HCT116 (cell line): ENCODE data around the gene C14orf132.

Experiments used
- EZH2 ChIP-seq: fragments of 200-600 bp; sonication (generic); IDR thresholded peaks from 2 replicates; pipeline ENCODE4 v1.6.1; 2017; ENCODE audit warnings: antibody characterized with exemption, mixed run types
- REST ChIP-seq: IDR thresholded peaks from 2 replicates; pipeline ENCODE4 v1.6.1; 2012; ENCODE audit warnings: low read depth
- TCF7L2 ChIP-seq: IDR thresholded peaks from 2 replicates; pipeline ENCODE4 v1.7.0; 2011; ENCODE audit warnings: borderline replicate concordance, inconsistent platforms; ENCODE audit not compliant: insufficient read depth, insufficient read length; ENCODE audit errors: extremely low read depth
- ZNF274 ChIP-seq: fragments of 200-500 bp; sonication (Bioruptor generic); IDR thresholded peaks from 2 replicates; pipeline ENCODE4 v1.6.1; 2014; ENCODE audit warnings: mild to moderate bottlenecking, low read depth, low read length, inconsistent platforms
- TF ChIP-seq, protein P1 (sequence below), 3 experiments: fragments of 200-600 bp in 1 of 3; sonication (generic) in 1 of 3; IDR thresholded peaks in 2 of 3; conservative IDR thresholded peaks in 1 of 3; 2 replicates each; pipeline ENCODE4 v1.5.1; 2012 to 2017; ENCODE audit warnings: low read depth in 2 of 3, low read length in 2 of 3, antibody characterized with exemption in 1 of 3, borderline replicate concordance in 1 of 3, control low read depth in 1 of 3, mild to moderate bottlenecking in 1 of 3, mixed read lengths in 1 of 3, mixed run types in 1 of 3, moderate library complexity in 1 of 3; ENCODE audit not compliant: insufficient read depth in 1 of 3

DNA sequence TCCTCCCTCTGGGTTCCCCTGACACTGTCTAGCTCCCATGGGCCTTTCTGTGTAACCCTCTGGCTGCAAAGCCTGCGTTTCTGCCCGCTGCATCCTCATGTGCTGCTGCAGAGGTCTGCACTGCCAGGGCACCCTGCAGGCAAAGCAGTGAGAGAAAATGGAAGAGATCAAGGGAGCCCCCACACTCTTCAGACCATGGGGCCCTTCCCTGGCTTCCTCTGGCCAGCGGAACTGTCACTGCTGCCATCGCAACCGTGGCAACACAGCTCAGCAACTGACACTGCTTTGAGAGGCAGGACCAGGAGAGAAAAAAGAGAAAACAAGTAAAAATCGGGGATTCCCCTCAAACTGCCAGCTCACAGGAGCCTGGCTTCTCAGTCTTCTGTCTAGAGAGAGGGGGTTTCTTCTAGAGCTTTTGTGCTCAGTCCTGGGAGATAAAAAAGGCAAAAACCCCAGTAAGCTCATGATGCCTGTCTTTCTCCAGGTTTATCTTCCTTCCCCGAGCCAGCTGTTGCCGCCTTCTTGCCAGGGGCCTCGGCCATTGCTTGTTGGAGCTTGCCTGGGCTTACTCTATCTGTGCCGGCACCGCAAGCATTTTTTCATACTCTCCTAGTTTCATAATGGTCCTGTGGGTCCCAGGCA lies 38.9 kb downstream of the C14orf132 start:
- TF ChIP-seq EZH2: no peak
- no peak for TF ChIP-seq REST
- TF ChIP-seq, protein P1, sequence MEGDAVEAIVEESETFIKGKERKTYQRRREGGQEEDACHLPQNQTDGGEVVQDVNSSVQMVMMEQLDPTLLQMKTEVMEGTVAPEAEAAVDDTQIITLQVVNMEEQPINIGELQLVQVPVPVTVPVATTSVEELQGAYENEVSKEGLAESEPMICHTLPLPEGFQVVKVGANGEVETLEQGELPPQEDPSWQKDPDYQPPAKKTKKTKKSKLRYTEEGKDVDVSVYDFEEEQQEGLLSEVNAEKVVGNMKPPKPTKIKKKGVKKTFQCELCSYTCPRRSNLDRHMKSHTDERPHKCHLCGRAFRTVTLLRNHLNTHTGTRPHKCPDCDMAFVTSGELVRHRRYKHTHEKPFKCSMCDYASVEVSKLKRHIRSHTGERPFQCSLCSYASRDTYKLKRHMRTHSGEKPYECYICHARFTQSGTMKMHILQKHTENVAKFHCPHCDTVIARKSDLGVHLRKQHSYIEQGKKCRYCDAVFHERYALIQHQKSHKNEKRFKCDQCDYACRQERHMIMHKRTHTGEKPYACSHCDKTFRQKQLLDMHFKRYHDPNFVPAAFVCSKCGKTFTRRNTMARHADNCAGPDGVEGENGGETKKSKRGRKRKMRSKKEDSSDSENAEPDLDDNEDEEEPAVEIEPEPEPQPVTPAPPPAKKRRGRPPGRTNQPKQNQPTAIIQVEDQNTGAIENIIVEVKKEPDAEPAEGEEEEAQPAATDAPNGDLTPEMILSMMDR (IDR thresholded peaks at IDR 0.05 in 2 of 3, conservative IDR thresholded peaks at IDR 0.05 in 1 of 3; ENCODE audit: borderline replicate concordance in 1 of 3, insufficient read depth in 1 of 3, low read depth in 2 of 3, low read length in 2 of 3): no peak
- no peak for TF ChIP-seq TCF7L2
- no peak for TF ChIP-seq ZNF274
